Left lung (tissue), 10 donors: ENCODE data around the gene ZNF423. TPM values are rescaled to one million over a fixed set of nuclear protein-coding genes. Genes with fewer than 3 reads are reported as not detected.

ENCODE experiments used
- ATAC-seq: fragments of 200-7000 bp; cut with Tn5 transposase; one replicate; pipeline ENCODE4 v1.9.1; 2020; ENCODE audit warnings: moderate library complexity
- DNase-seq, 4 donors: peaks; one replicate each; pipeline ENCODE4 v3.0.0-alpha.2; 2013 to 2020
- H3K27ac ChIP-seq, 2 donors: fragments of 200-600 bp; sonication (generic) in 1 of 2; one replicate each; pipeline versions ENCODE4 v1.5.0 to v1.8.0; 2020 to 2021
- H3K27me3 ChIP-seq, 2 donors: fragments of 200-600 bp; sonication (generic) in 1 of 2; one replicate each; pipeline versions ENCODE4 v1.5.0 to v1.8.0; 2020 to 2021
- H3K36me3 ChIP-seq, 2 donors: fragments of 200-600 bp; sonication (generic) in 1 of 2; one replicate each; pipeline versions ENCODE4 v1.5.0 to v1.8.0; 2020 to 2021
- H3K4me1 ChIP-seq, 2 donors: fragments of 200-600 bp; one replicate each; pipeline ENCODE4 v1.8.0; 2021
- H3K4me3 ChIP-seq, 2 donors: fragments of 200-600 bp; sonication (generic) in 1 of 2; one replicate each; pipeline versions ENCODE4 v1.5.0 to v1.8.0; 2020 to 2021; ENCODE audit warnings: mild to moderate bottlenecking in 1 of 2
- H3K9me3 ChIP-seq, 2 donors: fragments of 200-600 bp; sonication (generic) in 1 of 2; one replicate each; pipeline versions ENCODE4 v1.5.0 to v1.8.0; 2020 to 2021
- CTCF ChIP-seq, 2 donors: fragments of 200-600 bp; sonication (generic) in 1 of 2; IDR thresholded peaks; one replicate each; pipeline versions ENCODE4 v1.5.0 to v1.8.0; 2021; ENCODE audit warnings: antibody characterized with exemption in 2 of 2
- intact Hi-C, 2 donors: fragments of 100-400 bp; cut with DNase I; formaldehyde crosslinking; loops; one replicate each; pipeline versions ENCODE4 v1.11.2 to v1.14.2; 2022
- polyA plus RNA-seq, 6 donors: library from polyadenylated mRNA; unstranded; fragments of 120-200 nt; gene quantifications; one replicate each; pipeline ENCODE4 v1.2.1, GENCODE V29; 2013; ENCODE audit not compliant: insufficient read length in 6 of 6
- total RNA-seq, 2 donors: library from RNA; stranded (reverse); fragmentation: NEBNext Ultra II Directional; extraction: Animal tissue kit (Norgen Biotek cat#: 25700); gene quantifications; one replicate each; pipeline ENCODE4 v1.2.1, GENCODE V29; 2021
- donor health status: DM: no; HTN: yes; CAD: no.
- donor health status: DM: no; HTN: no; CAD: no.

Gene ZNF423
- total and polyA plus RNA-seq, 8 donors = 7.8 to 30.5 (median 26.6) TPM

- Histone ChIP-seq H3K4me1 (peaks cover 0 to under 1% of the 10 kb centered on the region in 2 donors), H3K9me3 (no peaks in the 10 kb centered on the region), H3K4me3 (no peak overlapping the region), H3K27ac (no peak overlapping the region), H3K27me3 (peaks cover 0 to under 1% of the 10 kb centered on the region in 2 donors), H3K36me3 (no peaks in the 10 kb centered on the region)
- ATAC-seq (no peak), DNase-seq (no peak)
- intact Hi-C loops = no loop called here
- no peak for TF ChIP-seq CTCF (IDR thresholded peaks at IDR 0.05)
Observed at GRCh38 chr16:49446805-49447204, 409.1 kb downstream of the ZNF423 start.

GRCh38 chr16:49443576-49443975 is 412.3 kb downstream of the ZNF423 start:
- DNase-seq (no peak), ATAC-seq (no peak)
- Histone ChIP-seq H3K36me3 (no peaks in the 10 kb centered on the region), H3K9me3 (no peaks in the 10 kb centered on the region), H3K4me3 (no peak overlapping the region), H3K4me1 (peaks cover 0 to 4% of the 10 kb centered on the region in 2 donors), H3K27ac (no peak overlapping the region), H3K27me3 (peaks cover 0 to 14% of the 10 kb centered on the region in 2 donors)
- TF ChIP-seq CTCF (IDR thresholded peaks at IDR 0.05) = no peak
- intact Hi-C loops = no loop called here

- DNase-seq (no peak), ATAC-seq (no peak)
- Histone ChIP-seq H3K27me3 (peaks cover 0 to 14% of the 10 kb centered on the region in 2 donors), H3K4me1 (peaks cover 0 to 4% of the 10 kb centered on the region in 2 donors), H3K36me3 (no peaks in the 10 kb centered on the region), H3K27ac (peak overlapping the region in 1 of 2 donors; percentile 45), H3K9me3 (no peaks in the 10 kb centered on the region), H3K4me3 (no peak overlapping the region)
- intact Hi-C loops = no loop called here
- no peak for TF ChIP-seq CTCF (IDR thresholded peaks at IDR 0.05)
Observed at GRCh38 chr16:49442805-49443204, 413.1 kb downstream of the ZNF423 start.

GRCh38 chr16:49441366-49441780 is 414.5 kb downstream of the ZNF423 start:
- H3K27me3 ChIP-seq = peaks cover 0 to 14% of the 10 kb centered on the region in 2 donors
- H3K36me3 ChIP-seq = no peaks in the 10 kb centered on the region
- peak overlapping the region in 1 of 2 donors; percentile 45 for H3K27ac ChIP-seq
- H3K4me3 ChIP-seq = no peak overlapping the region
- peak in 3 of 4 donors; percentile 13 to 56 (median 44) for DNase-seq
- peak; percentile 61 for ATAC-seq
- TF ChIP-seq CTCF (IDR thresholded peaks at IDR 0.05) = no peak
- H3K4me1 ChIP-seq = peaks cover 0 to 4% of the 10 kb centered on the region in 2 donors
- H3K9me3 ChIP-seq = no peaks in the 10 kb centered on the region
- intact Hi-C loops = no loop called here

- Histone ChIP-seq H3K27ac (peak overlapping the region in 1 of 2 donors; percentile 45), H3K4me1 (peaks cover 0 to 4% of the 10 kb centered on the region in 2 donors), H3K4me3 (no peak overlapping the region), H3K36me3 (no peaks in the 10 kb centered on the region), H3K9me3 (no peaks in the 10 kb centered on the region), H3K27me3 (peaks cover 0 to 14% of the 10 kb centered on the region in 2 donors)
- intact Hi-C loops = no loop called here
- TF ChIP-seq CTCF (IDR thresholded peaks at IDR 0.05) = peak in 1 of 2 donors; percentile 8
- DNase-seq (no peak), ATAC-seq (no peak)
Observed at GRCh38 chr16:49440156-49441065, 415.5 kb downstream of the ZNF423 start.
